IMR-90 (cell line): Measurements from ENCODE around the gene TRPM1. TPM values are rescaled to one million over a fixed set of nuclear protein-coding genes. Genes with fewer than 3 reads are reported as not detected.

Experiments
- ATAC-seq: fragments of 200-7000 bp; cut with Tn5 transposase; 2 replicates; pipeline ENCODE4 v1.9.1; 2020; ENCODE audit warnings: low read depth, mild to moderate bottlenecking, moderate library complexity
- BruUV-seq: library from RNA; stranded (reverse); fragments of 400-500 nt; replicated peaks from 2 replicates; lab custom pipeline; 2021; lab: Mats Ljungman, UMichigan
- CTCF ChIA-PET: fragments of 300-600 bp; formaldehyde crosslinking; extraction: SDS; loops from one replicate; lab custom pipeline; 2021; ENCODE audit warnings: antibody characterized with exemption; lab: Yijun Ruan, JAX
- POLR2A ChIA-PET: fragments of 300-600 bp; sonication (Branson Sonifier 250); formaldehyde crosslinking; loops from one replicate; lab custom pipeline; 2022; ENCODE audit warnings: antibody characterized with exemption; ENCODE audit not compliant: unreplicated experiment; lab: Charles Lee
- DNase-seq: peaks from one replicate; pipeline ENCODE4 v3.0.0; 2013
- H2AFZ ChIP-seq: replicated peaks from 2 replicates; pipeline ENCODE3; 2013; ENCODE audit warnings: low read length, mild to moderate bottlenecking; ENCODE audit not compliant: poor library complexity
- H2AK5ac ChIP-seq: 2 replicates; pipeline ENCODE4 v1.6.1; 2013; ENCODE audit warnings: low read depth, low read length, inconsistent platforms
- H2AK9ac ChIP-seq: replicated peaks from 2 replicates; pipeline ENCODE3; 2013; ENCODE audit warnings: mild to moderate bottlenecking, low read depth, low read length, moderate library complexity; ENCODE audit not compliant: poor library complexity
- H2BK120ac ChIP-seq: 2 replicates; pipeline ENCODE4 v1.6.1; 2013; ENCODE audit warnings: low read depth, low read length, inconsistent platforms
- H2BK15ac ChIP-seq: 3 replicates; pipeline ENCODE4 v1.6.1; 2013; ENCODE audit warnings: low read depth, low read length, inconsistent platforms
- H2BK20ac ChIP-seq: 2 replicates; pipeline ENCODE4 v1.6.1; 2013; ENCODE audit warnings: low read depth, mild to moderate bottlenecking, inconsistent platforms, low read length, moderate library complexity
- H2BK5ac ChIP-seq: 2 replicates; pipeline ENCODE4 v1.6.1; 2013; ENCODE audit warnings: mild to moderate bottlenecking, low read depth, low read length, inconsistent platforms; ENCODE audit not compliant: poor library complexity, severe bottlenecking
- H3K14ac ChIP-seq: replicated peaks from 2 replicates; pipeline ENCODE4 v1.6.1; 2013; ENCODE audit warnings: low read depth, low read length, inconsistent platforms
- H3K18ac ChIP-seq: 2 replicates; pipeline ENCODE4 v1.6.1; 2013; ENCODE audit warnings: low read depth, low read length, control low read depth
- H3K23ac ChIP-seq: 2 replicates; pipeline ENCODE4 v1.6.1; 2013; ENCODE audit warnings: low read depth, low read length, inconsistent platforms
- H3K27ac ChIP-seq: 2 replicates; pipeline ENCODE4 v1.5.1; 2013; ENCODE audit warnings: mild to moderate bottlenecking, control low read depth, low read length; ENCODE audit not compliant: insufficient read depth
- H3K27me3 ChIP-seq: 2 replicates; pipeline ENCODE4 v1.6.1; 2013; ENCODE audit warnings: low read length; ENCODE audit not compliant: control insufficient read depth, insufficient read depth
- H3K36me3 ChIP-seq: 2 replicates; pipeline ENCODE4 v1.6.1; 2013; ENCODE audit warnings: low read length, mixed read lengths; ENCODE audit not compliant: control insufficient read depth, insufficient read depth
- H3K4ac ChIP-seq: 2 replicates; pipeline ENCODE4 v1.6.1; 2013; ENCODE audit warnings: low read depth, low read length, inconsistent platforms
- H3K4me1 ChIP-seq: 2 replicates; pipeline ENCODE4 v1.6.1; 2013; ENCODE audit warnings: low read length, mixed read lengths; ENCODE audit not compliant: control insufficient read depth, insufficient read depth
- H3K4me2 ChIP-seq: 2 replicates; pipeline ENCODE4 v1.6.1; 2013; ENCODE audit warnings: low read depth, mild to moderate bottlenecking, control low read depth, low read length, moderate library complexity
- H3K4me3 ChIP-seq: 2 replicates; pipeline ENCODE4 v1.5.1; 2013; ENCODE audit warnings: low read depth, mild to moderate bottlenecking, control low read depth, low read length, moderate library complexity; ENCODE audit not compliant: insufficient read depth
- H3K56ac ChIP-seq: 2 replicates; pipeline ENCODE4 v1.6.1; 2013; ENCODE audit warnings: low read length, inconsistent platforms; ENCODE audit not compliant: insufficient read depth; ENCODE audit errors: extremely low read depth
- H3K79me1 ChIP-seq, 2 experiments: 2 replicates each; pipeline ENCODE4 v1.6.1; 2013; ENCODE audit warnings: low read length in 2 of 2, inconsistent platforms in 1 of 2, low read depth in 1 of 2
- H3K9ac ChIP-seq: 2 replicates; pipeline ENCODE4 v1.6.1; 2013; ENCODE audit warnings: low read depth, low read length, control low read depth
- H3K9me1 ChIP-seq: 2 replicates; pipeline ENCODE4 v1.6.1; 2013; ENCODE audit warnings: low read length, inconsistent platforms; ENCODE audit not compliant: insufficient read depth
- H3K9me3 ChIP-seq: 2 replicates; pipeline ENCODE4 v1.6.1; 2013; ENCODE audit warnings: low read length; ENCODE audit not compliant: control insufficient read depth, insufficient read depth
- H4K20me1 ChIP-seq: 2 replicates; pipeline ENCODE4 v1.6.1; 2013; ENCODE audit warnings: low read length, inconsistent platforms; ENCODE audit not compliant: insufficient read depth
- H4K5ac ChIP-seq: 2 replicates; pipeline ENCODE4 v1.6.1; 2013; ENCODE audit warnings: mild to moderate bottlenecking, low read depth, low read length, control low read depth
- H4K8ac ChIP-seq, 2 experiments: 2 replicates each; pipeline ENCODE4 v1.6.1; 2013; ENCODE audit warnings: low read depth in 2 of 2, low read length in 2 of 2, control low read depth in 1 of 2, inconsistent platforms in 1 of 2
- H4K91ac ChIP-seq: 2 replicates; pipeline ENCODE4 v1.6.1; 2013; ENCODE audit warnings: low read depth, low read length, inconsistent platforms; ENCODE audit not compliant: insufficient read depth
- BHLHE40 ChIP-seq: fragments of 150-350 bp; IDR thresholded peaks from 2 replicates; pipeline ENCODE4 v1.6.1; 2016; ENCODE audit warnings: mild to moderate bottlenecking, low read depth, low read length
- CEBPB ChIP-seq: IDR thresholded peaks from 2 replicates; pipeline ENCODE4 v1.6.1; 2012; ENCODE audit warnings: low read depth, low read length, improper control_type of control experiment
- CHD1 ChIP-seq: IDR thresholded peaks from 2 replicates; pipeline ENCODE4 v1.6.1; 2012; ENCODE audit warnings: low read depth, low read length, improper control_type of control experiment
- CTCF ChIP-seq: conservative IDR thresholded peaks from 2 replicates; pipeline ENCODE4 v1.5.1; 2012; ENCODE audit warnings: mild to moderate bottlenecking, low read depth, low read length, improper control_type of control experiment
- ELK1 ChIP-seq: fragments of 150-350 bp; IDR thresholded peaks from 2 replicates; pipeline ENCODE4 v1.6.1; 2016; ENCODE audit warnings: low read depth, mild to moderate bottlenecking, low read length, moderate library complexity, borderline replicate concordance
- FOS ChIP-seq: fragments of 150-350 bp; IDR thresholded peaks from 2 replicates; pipeline ENCODE4 v1.6.1; 2016; ENCODE audit warnings: low read depth, low read length
- MAFK ChIP-seq: IDR thresholded peaks from 2 replicates; pipeline ENCODE4 v1.6.1; 2012; ENCODE audit warnings: low read depth, low read length, improper control_type of control experiment
- MAZ ChIP-seq: IDR thresholded peaks from 2 replicates; pipeline ENCODE4 v1.6.1; 2012; ENCODE audit warnings: low read depth, mild to moderate bottlenecking, low read length, improper control_type of control experiment, moderate library complexity, borderline replicate concordance
- MXI1 ChIP-seq: IDR thresholded peaks from 2 replicates; pipeline ENCODE4 v1.6.1; 2012; ENCODE audit warnings: low read depth, mild to moderate bottlenecking, low read length, moderate library complexity, borderline replicate concordance
- NFE2L2 ChIP-seq: fragments of 150-350 bp; IDR thresholded peaks from 2 replicates; pipeline ENCODE4 v1.6.1; 2016; ENCODE audit warnings: low read depth, mild to moderate bottlenecking, low read length
- POLR2A ChIP-seq: IDR thresholded peaks from 2 replicates; pipeline ENCODE4 v1.6.1; 2012; ENCODE audit warnings: mild to moderate bottlenecking, low read depth, low read length
- RCOR1 ChIP-seq: IDR thresholded peaks from 2 replicates; pipeline ENCODE4 v1.6.1; 2012; ENCODE audit warnings: mild to moderate bottlenecking, low read length, improper control_type of control experiment; ENCODE audit not compliant: insufficient replicate concordance
- RFX5 ChIP-seq: IDR thresholded peaks from 2 replicates; pipeline ENCODE4 v1.8.0; 2012; ENCODE audit warnings: low read depth, mild to moderate bottlenecking, low read length, moderate library complexity
- SMC3 ChIP-seq: fragments of 150-350 bp; IDR thresholded peaks from 2 replicates; pipeline ENCODE4 v1.6.1; 2016; ENCODE audit warnings: low read depth, mild to moderate bottlenecking, antibody characterized with exemption, low read length, moderate library complexity
- USF2 ChIP-seq: fragments of 150-350 bp; IDR thresholded peaks from 2 replicates; pipeline ENCODE4 v1.6.1; 2017; ENCODE audit warnings: mild to moderate bottlenecking, antibody characterized with exemption, low read length, low read depth
- WGBS, 2 experiments: methylation state at CpG; one replicate each; pipeline versions ENCODE4 v1.1.5 to v1.1.7; 2013; ENCODE audit warnings: missing lambda C conversion rate in 2 of 2; ENCODE audit not compliant: insufficient read length in 1 of 2; ENCODE audit errors: extremely low coverage in 2 of 2; 5-methylcytosine and 5-hydroxymethylcytosine counted together
- dilution Hi-C: fragments of 300-500 bp; cut with HindIII; formaldehyde crosslinking; loops from one replicate; pipeline ENCODE4 v1.14.3; 2018; ENCODE audit warnings: low sequenced_read_pairs; ENCODE audit not compliant: unreplicated experiment
- in situ Hi-C: fragments of 300-500 bp; cut with MboI; formaldehyde crosslinking; loops from 3 replicates; pipeline ENCODE4 v1.14.3; 2019; ENCODE audit warnings: low sequenced_read_pairs, inconsistent platforms, mixed read lengths
- intact Hi-C: fragments of 100-400 bp; cut with micrococcal nuclease; formaldehyde crosslinking; loops from 2 replicates; pipeline ENCODE4 v1.10.0; 2022
- polyA plus RNA-seq, 3 experiments: library from polyadenylated mRNA; depleted of rRNA; stranded (reverse); fragments of >200 nt; gene quantifications; 2 replicates each; pipeline ENCODE4 v1.2.3, GENCODE V29; 2012; ENCODE audit warnings: low replicate concordance in 1 of 3
- total RNA-seq: library from RNA; depleted of rRNA; stranded (reverse); fragments of >200 nt; gene quantifications from 2 replicates; pipeline ENCODE4 v1.2.3, GENCODE V29; 2012

TRPM1 gene
- total and polyA plus RNA-seq, 2 of the 4 experiments (the other 2 are of a cell fraction) = not detected

- BruUV-seq = no TSS peak
- Histone ChIP-seq H4K20me1 (peaks cover 13% of the 10 kb centered on the region; the same call in 1 of the 2 replicates), H3K56ac (no peak overlapping the region), H2BK20ac (no peak overlapping the region), H2BK120ac (no peak overlapping the region), H3K18ac (no peak overlapping the region), H3K4me3 (no peak overlapping the region), H4K91ac (no peak overlapping the region), H2BK5ac (no peak overlapping the region), H3K27me3 (no peaks in the 10 kb centered on the region), H3K4ac (no peak overlapping the region), H2AFZ (no peak overlapping the region), H3K9me3 (no peaks in the 10 kb centered on the region), H3K36me3 (peaks cover 6% of the 10 kb centered on the region), H3K9ac (no peak overlapping the region), H2BK15ac (no peak overlapping the region), H3K14ac (no peak overlapping the region), H2AK5ac (no peak overlapping the region), H3K4me1 (no peaks in the 10 kb centered on the region), H2AK9ac (no peak overlapping the region), H3K9me1 (no peaks in the 10 kb centered on the region), H3K4me2 (no peak overlapping the region), H3K79me1 (peaks cover 23 to 28% of the 10 kb centered on the region in 2 experiments), H4K5ac (no peak overlapping the region), H3K27ac (no peak overlapping the region), H3K23ac (no peak overlapping the region), H4K8ac (no peak overlapping the region)
- TF ChIP-seq RFX5 (no peak), MAFK (no peak), USF2 (no peak), MAZ (no peak), CHD1 (no peak), BHLHE40 (no peak), CEBPB (no peak), RCOR1 (no peak), SMC3 (no peak), MXI1 (no peak), ELK1 (no peak), CTCF (no peak), NFE2L2 (no peak), FOS (no peak), POLR2A (no peak)
- ChIA-PET POLR2A (no interaction called here), CTCF (interaction anchor here (0.6 to 0.7 kb wide), 2 partner anchors 29 to 155 kb away, joined by 3 read pairs; no protein-coding TSS in a partner anchor)
- intact Hi-C loops (no loop called here), in situ Hi-C loops (no loop called here), dilution Hi-C loops (no loop called here)
- WGBS, 2 experiments = no CpG with 5 or more reads among the region's 5 CpGs
- no peak for ATAC-seq
- no peak for DNase-seq
Observed at GRCh38 chr15:30974112-30974511, 127.4 kb downstream of the TRPM1 start.
